ENCODE data around the gene TGFBI. TPM values are rescaled to one million over a fixed set of nuclear protein-coding genes. Genes with fewer than 3 reads are reported as not detected.

Gene TGFBI
- total RNA-seq, 1 donor from 2014 or later, result 1,115 TPM

GRCh38 chr5:136087961-136088871 lies 59.4 kb downstream of the TGFBI start:
- DNase-seq (ENCODE audit: low spot score), result no peak

GRCh38 chr5:136089791-136090190 lies 61.0 kb downstream of the TGFBI start:
- DNase-seq (ENCODE audit: low spot score), result peak; percentile 40

GRCh38 chr5:136090319-136090718 lies 61.5 kb downstream of the TGFBI start:
- DNase-seq (ENCODE audit: low spot score), result no peak

- no peak for DNase-seq (ENCODE audit: low spot score)
Observed at GRCh38 chr5:136094189-136094912, 65.6 kb downstream of the TGFBI start.

GRCh38 chr5:136094913-136095641 lies 66.3 kb downstream of the TGFBI start:
- no peak for DNase-seq (ENCODE audit: low spot score)

GRCh38 chr5:136098176-136098575 lies 69.4 kb downstream of the TGFBI start:
- no peak for DNase-seq (ENCODE audit: low spot score)

GRCh38 chr5:136099870-136100269 lies 71.1 kb downstream of the TGFBI start:
- no peak for DNase-seq (ENCODE audit: low spot score)

- DNase-seq (ENCODE audit: low spot score), result no peak
Observed at GRCh38 chr5:136101884-136102283, 73.1 kb downstream of the TGFBI start.

GRCh38 chr5:136103118-136103517 lies 74.3 kb downstream of the TGFBI start:
- no peak for DNase-seq (ENCODE audit: low spot score)

- DNase-seq (ENCODE audit: low spot score), result peak; percentile 34
Observed at GRCh38 chr5:136104306-136104965, 75.6 kb downstream of the TGFBI start.

GRCh38 chr5:136106351-136107031 lies 77.7 kb downstream of the TGFBI start:
- DNase-seq (ENCODE audit: low spot score), result no peak

GRCh38 chr5:136108180-136108611 lies 79.4 kb downstream of the TGFBI start:
- DNase-seq (ENCODE audit: low spot score), result peak; percentile 58

- DNase-seq (ENCODE audit: low spot score), result no peak
Observed at GRCh38 chr5:136108766-136109165, 80.0 kb downstream of the TGFBI start.

- DNase-seq (ENCODE audit: low spot score), result no peak
Observed at GRCh38 chr5:136109453-136110135, 80.8 kb downstream of the TGFBI start.

Other genes with a start within 250 kb of the TGFBI start
- gene SLC25A48, start 194.3 kb upstream of the TGFBI start, total RNA-seq (ENCODE audit: insufficient read depth, low replicate concordance), result 2.6 TPM
- not detected for gene IL9, start 133.1 kb upstream of the TGFBI start, total RNA-seq (ENCODE audit: insufficient read depth, low replicate concordance)
- not detected for gene LECT2, start 74.0 kb upstream of the TGFBI start, total RNA-seq (ENCODE audit: insufficient read depth, low replicate concordance)
- gene SMAD5, start 103.9 kb downstream of the TGFBI start, total RNA-seq (ENCODE audit: insufficient read depth, low replicate concordance), result 51.0 TPM
- gene SMIM32, start 164.2 kb downstream of the TGFBI start, total RNA-seq (ENCODE audit: insufficient read depth, low replicate concordance), result not detected